ENCODE measurements around the gene XPO1. TPM values are rescaled to one million over a fixed set of nuclear protein-coding genes. Genes with fewer than 3 reads are reported as not detected.

Gene XPO1
- total RNA-seq, 1 experiment from 2014 or later = 189 TPM

GRCh38 chr2:61461404-61461803 is 76.8 kb downstream of the XPO1 start:
- Histone ChIP-seq H3K4me1 (ENCODE audit: control insufficient read depth, insufficient read depth, low read length) (peaks cover 11% of the 10 kb centered on the region; the same call in 1 of the 2 replicates), H3K4me3 (ENCODE audit: low read depth in 2 of 2, low read length in 2 of 2) (no peak overlapping the region), H3K36me3 (ENCODE audit: control insufficient read depth, insufficient read depth, low read length) (no peaks in the 10 kb centered on the region), H3K27me3 (ENCODE audit: control insufficient read depth, insufficient read depth, low read length) (no peaks in the 10 kb centered on the region), H3K9me3 (ENCODE audit: control insufficient read depth, insufficient read depth, low read depth, low read length) (no peaks in the 10 kb centered on the region), H3K27ac (ENCODE audit: low read length) (no peak overlapping the region)
- no TSS peak for BruUV-seq (replicated peaks)
- POLR2A ChIA-PET = no interaction called here
- TF ChIP-seq POLR2AphosphoS5 (IDR thresholded peaks at IDR 0.05; ENCODE audit: low read depth, low read length) (no peak), TCF7L2 (IDR thresholded peaks at IDR 0.05; ENCODE audit: low read depth, low read length) (no peak), SIN3A (IDR thresholded peaks at IDR 0.05; ENCODE audit: borderline replicate concordance, insufficient read depth, low read depth, low read length) (no peak)
- TF ChIP-seq, protein P1, sequence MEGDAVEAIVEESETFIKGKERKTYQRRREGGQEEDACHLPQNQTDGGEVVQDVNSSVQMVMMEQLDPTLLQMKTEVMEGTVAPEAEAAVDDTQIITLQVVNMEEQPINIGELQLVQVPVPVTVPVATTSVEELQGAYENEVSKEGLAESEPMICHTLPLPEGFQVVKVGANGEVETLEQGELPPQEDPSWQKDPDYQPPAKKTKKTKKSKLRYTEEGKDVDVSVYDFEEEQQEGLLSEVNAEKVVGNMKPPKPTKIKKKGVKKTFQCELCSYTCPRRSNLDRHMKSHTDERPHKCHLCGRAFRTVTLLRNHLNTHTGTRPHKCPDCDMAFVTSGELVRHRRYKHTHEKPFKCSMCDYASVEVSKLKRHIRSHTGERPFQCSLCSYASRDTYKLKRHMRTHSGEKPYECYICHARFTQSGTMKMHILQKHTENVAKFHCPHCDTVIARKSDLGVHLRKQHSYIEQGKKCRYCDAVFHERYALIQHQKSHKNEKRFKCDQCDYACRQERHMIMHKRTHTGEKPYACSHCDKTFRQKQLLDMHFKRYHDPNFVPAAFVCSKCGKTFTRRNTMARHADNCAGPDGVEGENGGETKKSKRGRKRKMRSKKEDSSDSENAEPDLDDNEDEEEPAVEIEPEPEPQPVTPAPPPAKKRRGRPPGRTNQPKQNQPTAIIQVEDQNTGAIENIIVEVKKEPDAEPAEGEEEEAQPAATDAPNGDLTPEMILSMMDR (IDR thresholded peaks at IDR 0.05) = no peak
- TF ChIP-seq, protein P2, sequence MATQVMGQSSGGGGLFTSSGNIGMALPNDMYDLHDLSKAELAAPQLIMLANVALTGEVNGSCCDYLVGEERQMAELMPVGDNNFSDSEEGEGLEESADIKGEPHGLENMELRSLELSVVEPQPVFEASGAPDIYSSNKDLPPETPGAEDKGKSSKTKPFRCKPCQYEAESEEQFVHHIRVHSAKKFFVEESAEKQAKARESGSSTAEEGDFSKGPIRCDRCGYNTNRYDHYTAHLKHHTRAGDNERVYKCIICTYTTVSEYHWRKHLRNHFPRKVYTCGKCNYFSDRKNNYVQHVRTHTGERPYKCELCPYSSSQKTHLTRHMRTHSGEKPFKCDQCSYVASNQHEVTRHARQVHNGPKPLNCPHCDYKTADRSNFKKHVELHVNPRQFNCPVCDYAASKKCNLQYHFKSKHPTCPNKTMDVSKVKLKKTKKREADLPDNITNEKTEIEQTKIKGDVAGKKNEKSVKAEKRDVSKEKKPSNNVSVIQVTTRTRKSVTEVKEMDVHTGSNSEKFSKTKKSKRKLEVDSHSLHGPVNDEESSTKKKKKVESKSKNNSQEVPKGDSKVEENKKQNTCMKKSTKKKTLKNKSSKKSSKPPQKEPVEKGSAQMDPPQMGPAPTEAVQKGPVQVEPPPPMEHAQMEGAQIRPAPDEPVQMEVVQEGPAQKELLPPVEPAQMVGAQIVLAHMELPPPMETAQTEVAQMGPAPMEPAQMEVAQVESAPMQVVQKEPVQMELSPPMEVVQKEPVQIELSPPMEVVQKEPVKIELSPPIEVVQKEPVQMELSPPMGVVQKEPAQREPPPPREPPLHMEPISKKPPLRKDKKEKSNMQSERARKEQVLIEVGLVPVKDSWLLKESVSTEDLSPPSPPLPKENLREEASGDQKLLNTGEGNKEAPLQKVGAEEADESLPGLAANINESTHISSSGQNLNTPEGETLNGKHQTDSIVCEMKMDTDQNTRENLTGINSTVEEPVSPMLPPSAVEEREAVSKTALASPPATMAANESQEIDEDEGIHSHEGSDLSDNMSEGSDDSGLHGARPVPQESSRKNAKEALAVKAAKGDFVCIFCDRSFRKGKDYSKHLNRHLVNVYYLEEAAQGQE (IDR thresholded peaks at IDR 0.05; ENCODE audit: insufficient read depth in 1 of 2, low read depth in 2 of 2, low read length in 1 of 2) = no peak
- in situ Hi-C loops (cut with HindIII; ENCODE audit: low pct_unique_long_range_greater_than_20kb, low sequenced_read_pairs) = no loop called here
- ATAC-seq (no peak), DNase-seq (ENCODE audit: low read depth, low spot score) (no peak)
- CTCF ChIA-PET = interaction anchor here (0.6 kb wide), 1 partner anchor 875 kb away, joined by 4 read pairs; no protein-coding TSS in a partner anchor
- intact Hi-C loops (cut with micrococcal nuclease; ENCODE audit: unreplicated experiment) = no loop called here

DNA sequence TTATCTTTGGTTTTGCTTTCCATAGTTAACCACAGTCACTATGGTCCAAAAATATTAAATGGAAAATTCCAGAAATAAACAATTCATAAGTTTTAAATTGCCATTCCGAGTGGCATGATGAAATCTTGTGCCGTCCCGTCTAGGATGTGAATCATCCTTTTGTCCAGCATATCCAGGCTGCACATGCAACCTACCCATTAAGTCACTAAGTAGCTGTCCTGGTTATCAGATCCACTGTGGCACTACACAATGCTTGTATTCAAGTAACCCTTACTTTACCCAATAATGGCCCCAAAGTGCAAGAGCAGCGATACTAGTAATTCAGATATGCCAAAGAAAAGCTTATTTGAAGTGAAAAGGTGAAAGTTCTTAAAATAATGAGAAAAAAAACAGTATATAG is 78.0 kb downstream of the XPO1 start:
- BruUV-seq (replicated peaks) = no TSS peak
- ChIA-PET POLR2A (no interaction called here), CTCF (no interaction called here)
- Histone ChIP-seq H3K9me3 (ENCODE audit: control insufficient read depth, insufficient read depth, low read depth, low read length) (no peaks in the 10 kb centered on the region), H3K27me3 (ENCODE audit: control insufficient read depth, insufficient read depth, low read length) (no peaks in the 10 kb centered on the region), H3K36me3 (ENCODE audit: control insufficient read depth, insufficient read depth, low read length) (no peaks in the 10 kb centered on the region), H3K27ac (ENCODE audit: low read length) (no peak overlapping the region), H3K4me3 (ENCODE audit: low read depth in 2 of 2, low read length in 2 of 2) (no peak overlapping the region), H3K4me1 (ENCODE audit: control insufficient read depth, insufficient read depth, low read length) (peaks cover 8% of the 10 kb centered on the region; the same call in 1 of the 2 replicates)
- TF ChIP-seq SIN3A (IDR thresholded peaks at IDR 0.05; ENCODE audit: borderline replicate concordance, insufficient read depth, low read depth, low read length) (no peak), POLR2AphosphoS5 (IDR thresholded peaks at IDR 0.05; ENCODE audit: low read depth, low read length) (no peak), TCF7L2 (IDR thresholded peaks at IDR 0.05; ENCODE audit: low read depth, low read length) (no peak)
- TF ChIP-seq, protein P2 (IDR thresholded peaks at IDR 0.05; ENCODE audit: insufficient read depth in 1 of 2, low read depth in 2 of 2, low read length in 1 of 2) = no peak
- TF ChIP-seq, protein P1 (IDR thresholded peaks at IDR 0.05) = no peak
- intact Hi-C loops (cut with micrococcal nuclease; ENCODE audit: unreplicated experiment) (no loop called here), in situ Hi-C loops (cut with HindIII; ENCODE audit: low pct_unique_long_range_greater_than_20kb, low sequenced_read_pairs) (no loop called here)
- DNase-seq (ENCODE audit: low read depth, low spot score) (no peak), ATAC-seq (no peak)
